ENCODE measurements around the gene PPARA. TPM values are rescaled to one million over a fixed set of nuclear protein-coding genes. Genes with fewer than 3 reads are reported as not detected.

The PPARA gene
- total and polyA plus RNA-seq, 12 donors = 15.5 to 89.5 (median 79.9) TPM

DNA sequence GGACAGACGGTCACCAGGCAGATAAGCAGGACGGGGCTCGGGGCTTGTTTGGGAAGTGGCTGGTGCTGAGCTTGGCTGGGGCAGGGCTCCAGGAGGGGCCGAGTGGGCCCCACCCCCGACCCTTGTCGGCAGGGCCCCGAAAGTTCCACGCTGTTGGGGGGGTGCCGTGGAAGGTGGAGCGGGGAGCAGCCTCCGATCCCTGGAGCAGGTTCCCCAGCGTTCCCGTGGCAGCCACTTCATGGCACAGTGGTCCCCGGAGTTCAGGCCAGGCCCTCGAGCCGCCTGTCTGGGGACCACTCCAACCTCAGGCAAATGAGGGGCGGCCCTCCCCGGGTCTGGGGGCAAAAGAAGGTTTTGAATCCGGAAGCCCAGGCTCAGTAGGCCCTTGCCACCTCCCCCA, 46.7 kb upstream of the PPARA start:
- ATAC-seq (no peak), DNase-seq (no peak)
- Histone ChIP-seq H3K4me3 (peak overlapping the region in 3 of 10 donors; percentile 1 to 16 (median 6)), H3K36me3 (peaks cover 0 to 99% (median 40%) of the 10 kb centered on the region in 9 donors), H3K4me1 (peaks cover 71 to 100% (median 81%) of the 10 kb centered on the region in 9 donors), H3K27me3 (no peaks in the 10 kb centered on the region), H3K9me3 (no peaks in the 10 kb centered on the region), H3K27ac (peak overlapping the region; percentile 75 to 94 (median 86))
- TF ChIP-seq, protein P1, sequence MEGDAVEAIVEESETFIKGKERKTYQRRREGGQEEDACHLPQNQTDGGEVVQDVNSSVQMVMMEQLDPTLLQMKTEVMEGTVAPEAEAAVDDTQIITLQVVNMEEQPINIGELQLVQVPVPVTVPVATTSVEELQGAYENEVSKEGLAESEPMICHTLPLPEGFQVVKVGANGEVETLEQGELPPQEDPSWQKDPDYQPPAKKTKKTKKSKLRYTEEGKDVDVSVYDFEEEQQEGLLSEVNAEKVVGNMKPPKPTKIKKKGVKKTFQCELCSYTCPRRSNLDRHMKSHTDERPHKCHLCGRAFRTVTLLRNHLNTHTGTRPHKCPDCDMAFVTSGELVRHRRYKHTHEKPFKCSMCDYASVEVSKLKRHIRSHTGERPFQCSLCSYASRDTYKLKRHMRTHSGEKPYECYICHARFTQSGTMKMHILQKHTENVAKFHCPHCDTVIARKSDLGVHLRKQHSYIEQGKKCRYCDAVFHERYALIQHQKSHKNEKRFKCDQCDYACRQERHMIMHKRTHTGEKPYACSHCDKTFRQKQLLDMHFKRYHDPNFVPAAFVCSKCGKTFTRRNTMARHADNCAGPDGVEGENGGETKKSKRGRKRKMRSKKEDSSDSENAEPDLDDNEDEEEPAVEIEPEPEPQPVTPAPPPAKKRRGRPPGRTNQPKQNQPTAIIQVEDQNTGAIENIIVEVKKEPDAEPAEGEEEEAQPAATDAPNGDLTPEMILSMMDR (IDR thresholded peaks at IDR 0.05) = no peak
- intact Hi-C loops (cut with DNase I) = loop anchor here in 2 of 10 donors (2.0 kb wide), 1 partner anchor 15 kb away; no protein-coding TSS in a partner anchor
- whole genome bisulfite sequencing, 2 donors = 80 to 86% methylated on average over 19 of the region's 19 CpGs

DNA sequence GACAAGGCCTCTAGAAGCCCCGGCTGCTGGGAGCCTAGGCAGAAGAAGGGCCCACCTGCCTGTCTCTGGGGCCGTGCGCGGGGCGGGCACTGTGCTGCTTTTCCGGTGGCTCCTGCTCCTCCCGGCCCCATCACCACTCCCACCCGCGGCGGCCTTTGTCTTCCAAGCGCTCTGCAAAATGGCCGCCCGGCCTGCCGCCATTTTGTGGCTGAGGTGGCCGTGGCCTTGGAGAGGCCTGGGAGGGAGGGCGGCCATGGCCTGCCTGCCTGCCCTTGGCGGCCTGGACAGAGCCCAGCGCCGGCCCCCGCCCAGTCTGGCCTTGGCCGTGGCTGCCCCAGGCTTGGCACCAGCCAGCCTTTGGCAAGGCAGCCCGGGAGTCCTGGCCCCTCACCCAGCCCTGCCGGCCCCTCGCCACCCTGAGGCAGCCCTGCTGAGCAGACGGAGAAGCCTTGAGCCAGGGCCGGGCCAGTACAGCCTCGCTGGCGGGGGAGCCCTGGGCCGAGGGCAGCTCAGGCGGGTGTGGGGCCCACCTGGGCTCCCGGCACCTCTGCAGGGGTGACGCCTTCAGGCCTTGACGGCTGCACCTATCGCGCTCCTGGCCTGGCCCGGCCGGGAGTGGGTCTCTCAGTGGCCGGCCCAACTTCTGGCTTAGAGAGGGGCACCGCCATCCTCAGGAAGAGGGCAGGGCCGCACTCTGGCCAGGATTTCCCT, 46.0 kb upstream of the PPARA start:
- Histone ChIP-seq H3K4me1 (peaks cover 71 to 100% (median 83%) of the 10 kb centered on the region in 9 donors), H3K9me3 (no peaks in the 10 kb centered on the region), H3K27me3 (no peaks in the 10 kb centered on the region), H3K27ac (peak overlapping the region; percentile 75 to 94 (median 86)), H3K4me3 (peak overlapping the region in 4 of 10 donors; percentile 1 to 28 (median 14)), H3K36me3 (peaks cover 0 to 99% (median 35%) of the 10 kb centered on the region in 9 donors)
- TF ChIP-seq, protein P1 (IDR thresholded peaks at IDR 0.05) = no peak
- ATAC-seq = peak; percentile 5 to 58 (median 13)
- WGBS, 2 donors = 57 to 78% methylated on average over 40 of the region's 40 CpGs
- DNase-seq = peak in 1 of 2 donors; percentile 51
- intact Hi-C loops (cut with DNase I) = loop anchor here in 1 of 10 donors (2.0 kb wide), 1 partner anchor 16 kb away; no protein-coding TSS in a partner anchor

DNA sequence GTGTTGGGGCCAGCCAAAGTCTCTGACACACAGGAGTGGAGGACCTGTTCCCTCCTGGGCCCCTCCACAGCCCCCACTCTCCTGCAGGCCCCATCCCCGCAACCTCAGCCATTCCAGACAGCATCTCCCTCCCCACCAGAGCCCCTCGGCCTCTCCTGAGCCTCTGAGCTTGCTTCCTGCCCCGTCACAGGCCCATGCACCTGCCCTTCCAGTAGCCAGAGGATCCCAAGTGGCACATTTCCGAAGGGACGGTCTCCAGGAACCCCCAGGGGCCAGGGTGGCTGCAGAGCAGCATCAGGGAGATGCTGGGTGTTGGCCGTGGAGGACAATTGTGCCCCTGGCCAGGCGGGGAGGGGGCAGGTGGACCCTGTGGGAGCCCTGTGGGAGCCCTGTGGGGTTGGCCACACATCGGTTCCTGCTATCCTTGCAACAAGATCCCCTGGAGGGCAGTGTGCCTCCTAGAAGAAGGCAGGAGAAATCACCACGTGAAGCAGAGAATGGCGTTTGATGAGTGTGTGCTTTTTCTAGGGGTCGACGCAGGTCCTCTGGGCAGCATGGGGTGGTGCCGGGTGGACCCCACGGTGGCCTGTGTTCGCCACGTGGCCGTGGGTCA, 45.3 kb upstream of the PPARA start:
- H3K27ac ChIP-seq = peak overlapping the region; percentile 75 to 94 (median 86)
- no peak for DNase-seq
- H3K27me3 ChIP-seq = no peaks in the 10 kb centered on the region
- intact Hi-C loops (cut with DNase I) = loop anchor here in 3 of 10 donors (2.0 to 5.0 kb wide), 2 partner anchors 16 to 33 kb away; no protein-coding TSS in a partner anchor
- TF ChIP-seq, protein P1 (IDR thresholded peaks at IDR 0.05) = no peak
- 61 to 65% methylated on average over 16 to 17 of the region's 17 CpGs for WGBS, 2 donors
- no peaks in the 10 kb centered on the region for H3K9me3 ChIP-seq
- ATAC-seq = no peak
- peak overlapping the region in 2 of 10 donors; percentile 12 to 16 for H3K4me3 ChIP-seq
- peaks cover 78 to 100% (median 85%) of the 10 kb centered on the region in 9 donors for H3K4me1 ChIP-seq
- H3K36me3 ChIP-seq = peaks cover 0 to 99% (median 38%) of the 10 kb centered on the region in 9 donors

DNA sequence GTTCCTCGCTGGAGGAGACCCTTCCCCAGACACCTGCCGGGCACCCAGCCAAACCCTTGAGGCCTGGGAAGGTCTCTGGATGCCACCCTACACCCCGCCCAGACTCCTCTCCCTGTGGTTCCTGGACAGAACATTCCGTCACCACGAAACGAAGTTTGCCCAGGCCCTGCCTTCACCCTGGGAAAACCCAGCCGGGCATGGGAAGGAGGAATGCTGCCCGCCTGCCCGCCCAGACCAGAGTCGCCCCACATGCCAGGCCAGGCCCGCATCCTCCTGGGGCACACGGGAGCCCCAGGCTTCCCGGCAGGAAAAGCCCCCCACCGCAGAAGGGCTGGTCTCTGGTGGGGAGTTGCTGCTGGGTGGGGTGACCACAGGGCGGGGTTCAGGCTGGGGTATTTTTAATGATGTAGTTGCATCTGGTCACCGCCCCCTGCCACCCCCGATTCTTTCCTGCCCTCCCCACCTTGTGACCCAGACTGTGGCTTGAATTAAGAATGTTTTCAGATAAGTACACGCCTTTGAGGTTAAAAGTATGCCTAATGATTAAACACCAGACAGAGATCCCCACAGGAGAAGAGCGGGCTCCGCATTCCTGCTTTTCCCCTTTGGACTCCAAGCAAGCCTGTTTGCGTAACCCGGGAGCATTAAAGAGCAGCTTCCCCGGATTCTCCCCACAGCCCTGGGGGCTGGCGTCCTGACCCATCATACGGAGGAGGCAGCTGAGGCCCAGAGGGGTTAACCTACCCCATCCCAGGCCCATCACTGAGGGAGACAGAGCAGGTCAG, 44.6 kb upstream of the PPARA start:
- peaks cover 85 to 100% (median 90%) of the 10 kb centered on the region in 9 donors for H3K4me1 ChIP-seq
- DNase-seq (no peak), ATAC-seq (peak in 3 of 8 donors; percentile 1 to 20 (median 20))
- peak overlapping the region; percentile 75 to 94 (median 86) for H3K27ac ChIP-seq
- no peaks in the 10 kb centered on the region for H3K9me3 ChIP-seq
- intact Hi-C loops (cut with DNase I) = loop anchor here in 3 of 10 donors (2.0 to 5.0 kb wide), 2 partner anchors 17 to 33 kb away; no protein-coding TSS in a partner anchor
- TF ChIP-seq, protein P1 (IDR thresholded peaks at IDR 0.05) = no peak
- no peaks in the 10 kb centered on the region for H3K27me3 ChIP-seq
- 47 to 58% methylated on average over 25 of the region's 25 CpGs for WGBS, 2 donors
- H3K4me3 ChIP-seq = no peak overlapping the region
- H3K36me3 ChIP-seq = peaks cover 0 to 99% (median 38%) of the 10 kb centered on the region in 9 donors

All from heart right ventricle (tissue), 16 donors.